NCI-H187 (cell line): ENCODE results near the gene USP17L20.
"Not testable (repeated sequence)": the region's sequence is repeated elsewhere in the genome, so short reads cannot be mapped to it uniquely, and the experiment has no call there.

Source experiments
- DNase-seq, 2 experiments: peaks; one replicate each; lab custom pipeline; 2025; lab: John Stamatoyannopoulos, UW

The USP17L20 gene

GRCh38 chr4:9257824-9258223 lies at the start of gene USP17L20:
Gene USP17L20 (plus strand): TSS chr4:9258124. CDS start chr4:9258124, 0 bp downstream.
- DNase-seq, result not testable (repeated sequence)

GRCh38 chr4:9210357-9210756 lies 47.6 kb upstream of the USP17L20 start, which contains the start of gene USP17L10:
Gene USP17L10 (plus strand): TSS chr4:9210657. CDS start chr4:9210657, 0 bp downstream.
- DNase-seq, result not testable (repeated sequence)

GRCh38 chr4:9214701-9215100 lies 43.2 kb upstream of the USP17L20 start:
- DNase-seq, result not testable (repeated sequence)

- DNase-seq, result not testable (repeated sequence)
These were observed 42.8 kb upstream of the USP17L20 start, which contains the start of gene USP17L11 for GRCh38 chr4:9215105-9215504. Gene USP17L11 (plus strand): TSS chr4:9215405. CDS start chr4:9215405, 0 bp downstream.

- not testable (repeated sequence) for DNase-seq
These were observed 38.1 kb upstream of the USP17L20 start, which contains the start of gene USP17L12 for GRCh38 chr4:9219852-9220251. Gene USP17L12 (plus strand): TSS chr4:9220152. CDS start chr4:9220152, 0 bp downstream.

GRCh38 chr4:9224596-9224995 lies 33.3 kb upstream of the USP17L20 start, which contains the start of gene USP17L13:
Gene USP17L13 (plus strand): TSS chr4:9224896. CDS start chr4:9224896, 0 bp downstream.
- DNase-seq, result not testable (repeated sequence)

GRCh38 chr4:9230249-9230648 lies 27.7 kb upstream of the USP17L20 start:
- DNase-seq, result not testable (repeated sequence)

GRCh38 chr4:9234085-9234484 lies 23.8 kb upstream of the USP17L20 start, which contains the start of gene USP17L15:
Gene USP17L15 (plus strand): TSS chr4:9234385. CDS start chr4:9234385, 0 bp downstream.
- DNase-seq, result not testable (repeated sequence)

GRCh38 chr4:9238461-9238860 lies 19.5 kb upstream of the USP17L20 start:
- DNase-seq, result not testable (repeated sequence)

GRCh38 chr4:9243579-9243978 lies 14.3 kb upstream of the USP17L20 start, which contains the start of gene USP17L17:
Gene USP17L17 (plus strand): TSS chr4:9243879. CDS start chr4:9243879, 0 bp downstream.
- not testable (repeated sequence) for DNase-seq

- not testable (repeated sequence) for DNase-seq
These were observed 9.8 kb upstream of the USP17L20 start, which contains the start of gene USP17L18 for GRCh38 chr4:9247953-9248680. Gene USP17L18 (plus strand): TSS chr4:9248630. CDS start chr4:9248630, 0 bp downstream.

GRCh38 chr4:9253078-9253477 lies 4.8 kb upstream of the USP17L20 start, which contains the start of gene USP17L19:
Gene USP17L19 (plus strand): TSS chr4:9253378. CDS start chr4:9253378, 0 bp downstream.
- DNase-seq, result not testable (repeated sequence)

GRCh38 chr4:9262572-9262971 lies 4.6 kb downstream of the USP17L20 start, which contains the start of gene USP17L21:
Gene USP17L21 (plus strand): TSS chr4:9262872. CDS start chr4:9262872, 0 bp downstream.
- DNase-seq, result not testable (repeated sequence)

GRCh38 chr4:9267319-9267718 lies 9.4 kb downstream of the USP17L20 start, which contains the start of gene USP17L22:
Gene USP17L22 (plus strand): TSS chr4:9267619. CDS start chr4:9267619, 0 bp downstream.
- DNase-seq, result not testable (repeated sequence)

GRCh38 chr4:9271719-9272118 lies 13.8 kb downstream of the USP17L20 start:
- not testable (repeated sequence) for DNase-seq
